Upper lobe of right lung (tissue), 1 donor: ENCODE results near the gene S100A4. TPM values are rescaled to one million over a fixed set of nuclear protein-coding genes. Genes with fewer than 3 reads are reported as not detected.
"Not testable (repeated sequence)": the region's sequence is repeated elsewhere in the genome, so short reads cannot be mapped to it uniquely, and the experiment has no call there.

Source experiments
- ATAC-seq: fragments of 200-7000 bp; cut with Tn5 transposase; one replicate; pipeline ENCODE4 v1.9.1; 2020; ENCODE audit warnings: mild to moderate bottlenecking, moderate library complexity
- DNase-seq: peaks from one replicate; pipeline ENCODE4 v3.0.0-alpha.2; 2020
- H3K27ac ChIP-seq: fragments of 200-600 bp; one replicate; pipeline ENCODE4 v1.8.0; 2022
- H3K27me3 ChIP-seq: fragments of 200-600 bp; one replicate; pipeline ENCODE4 v1.8.0; 2022; ENCODE audit warnings: mild to moderate bottlenecking
- H3K36me3 ChIP-seq: fragments of 200-600 bp; one replicate; pipeline ENCODE4 v1.8.0; 2022
- H3K4me1 ChIP-seq: fragments of 200-600 bp; one replicate; pipeline ENCODE4 v1.8.0; 2022
- H3K4me3 ChIP-seq: fragments of 200-600 bp; one replicate; pipeline ENCODE4 v1.8.0; 2022; ENCODE audit warnings: mild to moderate bottlenecking
- H3K9me3 ChIP-seq: fragments of 200-600 bp; one replicate; pipeline ENCODE4 v1.8.0; 2022
- intact Hi-C: fragments of 100-400 bp; cut with DNase I; formaldehyde crosslinking; loops from one replicate; pipeline ENCODE4 v1.11.0; 2022
- long read RNA-seq: library from polyadenylated mRNA; unstranded; transcript quantifications from one replicate; pipeline ENCODE4 v2.0.0, GENCODE V29; 2021
- total RNA-seq: library from RNA; stranded (reverse); fragmentation: NEBNext Ultra II Directional; extraction: Animal tissue kit (Norgen Biotek cat#: 25700); gene quantifications from one replicate; pipeline ENCODE4 v1.2.1, GENCODE V29; 2021
- TF ChIP-seq, protein P1 (sequence below): fragments of 200-600 bp; IDR thresholded peaks from one replicate; pipeline ENCODE4 v1.8.0; 2022; ENCODE audit warnings: antibody characterized with exemption
- donor health status: DM: no; HTN: yes; CAD: no; lungs with severe emphysema.

S100A4 gene
- total RNA-seq, result 377 TPM
- long read RNA-seq, transcript S100A4-204 (3 exons, 600 nt), result major isoform, 27 of 32 reads
- long read RNA-seq, partial matches to known transcripts, result 1 of 32 reads
- long read RNA-seq, other reads (novel, unspliced or antisense), result 1 of 32 reads

DNA sequence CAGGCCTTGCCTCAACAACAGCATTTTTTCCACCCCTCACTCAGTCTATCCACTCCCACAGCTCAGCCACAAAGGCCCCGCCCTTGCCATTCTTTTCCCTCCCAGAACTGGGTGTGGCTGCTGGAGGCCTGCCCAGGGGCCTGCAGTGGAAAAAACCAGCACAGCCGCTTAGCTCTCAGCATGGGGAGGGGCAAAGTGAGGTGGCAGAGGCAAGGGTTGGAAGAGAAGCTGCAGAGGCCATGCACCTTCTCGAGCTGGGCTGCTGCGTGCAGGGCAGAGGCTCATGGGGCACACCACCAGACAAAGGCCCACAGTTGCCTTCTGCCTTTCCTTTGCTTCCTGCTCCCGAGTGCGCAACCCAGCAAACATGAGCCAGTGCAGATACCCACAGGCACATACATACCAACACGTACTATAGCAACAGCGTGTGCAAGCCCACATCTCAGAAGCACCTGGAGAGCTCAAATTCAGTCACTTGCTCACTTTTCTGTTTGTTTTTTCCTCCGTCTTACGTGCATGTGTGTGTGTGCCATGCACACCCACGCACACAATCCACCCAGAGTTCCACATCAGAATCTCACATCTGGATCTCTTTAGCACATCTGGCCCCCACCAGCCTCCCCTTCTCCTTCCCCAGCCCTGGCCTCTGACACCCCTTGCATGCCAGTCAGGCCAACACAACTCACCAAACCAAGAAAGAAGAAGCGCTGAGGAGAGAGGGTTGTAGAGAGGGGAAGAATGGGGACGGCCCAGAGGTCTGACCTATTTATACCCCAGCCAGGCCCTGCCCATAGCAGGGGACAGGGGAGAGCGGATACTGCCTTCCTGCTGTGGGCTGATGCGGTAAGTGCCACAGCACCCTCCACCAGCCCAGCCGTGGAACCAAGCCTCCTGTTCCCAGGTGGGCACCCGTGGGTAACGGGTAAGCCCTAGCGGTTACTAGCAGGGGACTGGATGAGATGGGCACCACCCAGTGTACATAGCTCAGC, at the start of gene S100A4:
Gene S100A4, minus strand, starts transcription at position 740 of the 989 bp plus-strand sequence. CDS start 1,012 bp downstream, outside the sequence.
- Histone ChIP-seq H3K36me3 (no peaks in the 10 kb centered on the region), H3K9me3 (no peaks in the 10 kb centered on the region), H3K27ac (peak within 1 kb of the TSS; percentile 80), H3K27me3 (no peaks in the 10 kb centered on the region), H3K4me1 (peaks cover 64% of the 10 kb centered on the region), H3K4me3 (peak within 1 kb of the TSS; percentile 59)
- DNase-seq (peak; percentile 96), ATAC-seq (peak; percentile 93)
- TF ChIP-seq, protein P1, sequence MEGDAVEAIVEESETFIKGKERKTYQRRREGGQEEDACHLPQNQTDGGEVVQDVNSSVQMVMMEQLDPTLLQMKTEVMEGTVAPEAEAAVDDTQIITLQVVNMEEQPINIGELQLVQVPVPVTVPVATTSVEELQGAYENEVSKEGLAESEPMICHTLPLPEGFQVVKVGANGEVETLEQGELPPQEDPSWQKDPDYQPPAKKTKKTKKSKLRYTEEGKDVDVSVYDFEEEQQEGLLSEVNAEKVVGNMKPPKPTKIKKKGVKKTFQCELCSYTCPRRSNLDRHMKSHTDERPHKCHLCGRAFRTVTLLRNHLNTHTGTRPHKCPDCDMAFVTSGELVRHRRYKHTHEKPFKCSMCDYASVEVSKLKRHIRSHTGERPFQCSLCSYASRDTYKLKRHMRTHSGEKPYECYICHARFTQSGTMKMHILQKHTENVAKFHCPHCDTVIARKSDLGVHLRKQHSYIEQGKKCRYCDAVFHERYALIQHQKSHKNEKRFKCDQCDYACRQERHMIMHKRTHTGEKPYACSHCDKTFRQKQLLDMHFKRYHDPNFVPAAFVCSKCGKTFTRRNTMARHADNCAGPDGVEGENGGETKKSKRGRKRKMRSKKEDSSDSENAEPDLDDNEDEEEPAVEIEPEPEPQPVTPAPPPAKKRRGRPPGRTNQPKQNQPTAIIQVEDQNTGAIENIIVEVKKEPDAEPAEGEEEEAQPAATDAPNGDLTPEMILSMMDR, result no peak
- intact Hi-C loops, result no loop called here

DNA sequence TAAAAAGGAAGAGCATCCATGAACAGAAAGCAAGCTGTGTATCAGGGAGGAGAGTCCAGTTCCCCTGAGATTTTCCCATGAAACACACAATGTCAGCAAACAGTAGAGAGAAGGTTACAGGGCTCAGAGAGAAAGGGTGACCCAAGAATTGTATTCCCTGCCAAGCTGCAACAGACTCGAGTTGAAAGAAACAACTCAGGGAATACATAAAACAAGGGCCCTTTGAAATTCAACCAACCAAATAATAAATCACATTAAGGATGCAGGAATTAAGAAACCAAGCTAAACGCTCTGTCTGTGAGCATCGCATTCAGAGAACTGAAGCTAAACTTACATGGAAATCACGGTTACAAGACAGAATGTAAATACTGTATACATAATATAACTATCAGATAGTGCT, 47.1 kb upstream of the S100A4 start:
- intact Hi-C loops, result no loop called here

GRCh38 chr1:153588482-153588881, 42.9 kb upstream of the S100A4 start:
- no peaks in the 10 kb centered on the region for H3K27me3 ChIP-seq
- H3K4me3 ChIP-seq, result no peak overlapping the region
- H3K4me1 ChIP-seq, result no peaks in the 10 kb centered on the region
- H3K36me3 ChIP-seq, result no peaks in the 10 kb centered on the region
- TF ChIP-seq, protein P1, result no peak
- ATAC-seq (no peak), DNase-seq (no peak)
- H3K9me3 ChIP-seq, result no peaks in the 10 kb centered on the region
- intact Hi-C loops, result no loop called here
- no peak overlapping the region for H3K27ac ChIP-seq

More for the DNA sequence above, 47.1 kb upstream of the S100A4 start:
- ATAC-seq (no peak), DNase-seq (no peak)
- Histone ChIP-seq H3K27me3 (no peaks in the 10 kb centered on the region), H3K9me3 (no peaks in the 10 kb centered on the region), H3K27ac (no peak overlapping the region), H3K36me3 (no peaks in the 10 kb centered on the region), H3K4me3 (no peak overlapping the region), H3K4me1 (no peaks in the 10 kb centered on the region)
- TF ChIP-seq, protein P1, result no peak

DNA sequence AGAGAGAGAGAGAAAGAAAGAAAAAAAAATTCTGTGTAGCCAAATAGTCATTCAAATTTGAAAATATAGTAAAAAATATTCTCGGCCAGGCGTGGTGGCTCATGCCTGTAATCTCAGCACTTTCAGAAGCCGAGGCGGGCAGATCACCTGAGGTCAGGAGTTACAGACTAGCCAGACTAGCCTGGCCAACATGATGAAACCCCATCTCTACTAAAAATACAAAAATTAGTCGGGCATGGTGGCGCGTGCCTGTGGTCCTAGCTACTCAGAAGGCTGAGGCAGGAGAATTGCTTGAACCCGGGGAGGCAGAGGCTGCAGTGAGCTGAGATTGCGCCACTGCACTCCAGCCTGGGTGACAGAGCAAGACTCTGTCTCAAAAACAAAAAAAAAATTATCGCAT, 42.4 kb upstream of the S100A4 start:
- H3K4me3 ChIP-seq, intact Hi-C loops, H3K36me3 ChIP-seq, H3K27me3 ChIP-seq, H3K9me3 ChIP-seq, ATAC-seq, DNase-seq, H3K4me1 ChIP-seq, H3K27ac ChIP-seq: not testable (repeated sequence)

DNA sequence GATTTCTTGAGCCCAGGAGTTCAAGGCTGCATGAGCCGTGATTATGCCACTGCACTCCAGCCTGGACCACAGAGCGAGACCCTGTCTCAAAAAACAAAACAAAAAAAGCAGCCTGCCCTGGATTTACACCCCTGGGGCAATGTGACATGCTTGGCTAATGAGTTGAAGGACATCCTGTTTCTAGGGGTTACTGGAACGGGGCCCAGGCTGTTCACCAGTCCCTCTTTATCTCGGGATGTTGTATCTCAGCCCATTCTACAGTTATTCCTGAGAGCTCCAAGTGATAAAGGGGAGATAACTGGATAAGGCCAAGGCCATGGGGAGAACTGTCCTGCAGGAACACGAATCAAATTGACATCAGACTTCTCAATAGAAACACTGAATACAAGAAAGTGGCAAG, 41.7 kb upstream of the S100A4 start:
- H3K27ac ChIP-seq, result no peak overlapping the region
- intact Hi-C loops, result no loop called here
- no peaks in the 10 kb centered on the region for H3K4me1 ChIP-seq
- no peaks in the 10 kb centered on the region for H3K27me3 ChIP-seq
- TF ChIP-seq, protein P1, result no peak
- ATAC-seq (no peak), DNase-seq (no peak)
- no peaks in the 10 kb centered on the region for H3K9me3 ChIP-seq
- H3K4me3 ChIP-seq, result no peak overlapping the region
- H3K36me3 ChIP-seq, result no peaks in the 10 kb centered on the region

GRCh38 chr1:153586347-153586746, 40.7 kb upstream of the S100A4 start:
- ATAC-seq (no peak), DNase-seq (no peak)
- H3K27me3 ChIP-seq, result no peaks in the 10 kb centered on the region
- H3K9me3 ChIP-seq, result no peaks in the 10 kb centered on the region
- TF ChIP-seq, protein P1, result no peak
- H3K27ac ChIP-seq, result no peak overlapping the region
- no peaks in the 10 kb centered on the region for H3K36me3 ChIP-seq
- no peaks in the 10 kb centered on the region for H3K4me1 ChIP-seq
- no peak overlapping the region for H3K4me3 ChIP-seq
- intact Hi-C loops, result no loop called here
